ENCODE results near the gene PDZRN4. TPM values are rescaled to one million over a fixed set of nuclear protein-coding genes. Genes with fewer than 3 reads are reported as not detected.

PDZRN4 gene
- total and polyA plus RNA-seq, 2 experiments from 2014 or later, result 0.90 TPM; not detected in 1

DNA sequence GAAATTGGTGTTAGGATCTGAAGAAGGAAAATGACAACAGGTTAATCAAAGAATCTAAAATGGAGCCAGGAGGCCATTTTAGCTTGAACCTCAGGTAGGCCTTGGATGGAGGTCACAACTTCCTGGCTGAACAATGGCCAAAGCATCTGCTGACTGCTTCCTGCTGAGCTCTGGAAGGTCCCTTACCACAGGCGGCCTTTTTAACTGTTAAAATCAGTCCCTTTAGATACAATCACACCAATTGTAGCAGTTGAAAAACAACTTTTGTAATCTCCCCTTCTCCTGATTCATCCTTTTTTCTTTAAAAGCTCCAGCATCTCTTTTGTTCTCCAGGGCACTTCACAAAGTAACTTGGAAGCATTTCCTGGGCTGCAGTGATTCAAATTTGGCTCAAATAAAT, 388.8 kb downstream of the PDZRN4 start (continued):
- TF ChIP-seq, protein P1, sequence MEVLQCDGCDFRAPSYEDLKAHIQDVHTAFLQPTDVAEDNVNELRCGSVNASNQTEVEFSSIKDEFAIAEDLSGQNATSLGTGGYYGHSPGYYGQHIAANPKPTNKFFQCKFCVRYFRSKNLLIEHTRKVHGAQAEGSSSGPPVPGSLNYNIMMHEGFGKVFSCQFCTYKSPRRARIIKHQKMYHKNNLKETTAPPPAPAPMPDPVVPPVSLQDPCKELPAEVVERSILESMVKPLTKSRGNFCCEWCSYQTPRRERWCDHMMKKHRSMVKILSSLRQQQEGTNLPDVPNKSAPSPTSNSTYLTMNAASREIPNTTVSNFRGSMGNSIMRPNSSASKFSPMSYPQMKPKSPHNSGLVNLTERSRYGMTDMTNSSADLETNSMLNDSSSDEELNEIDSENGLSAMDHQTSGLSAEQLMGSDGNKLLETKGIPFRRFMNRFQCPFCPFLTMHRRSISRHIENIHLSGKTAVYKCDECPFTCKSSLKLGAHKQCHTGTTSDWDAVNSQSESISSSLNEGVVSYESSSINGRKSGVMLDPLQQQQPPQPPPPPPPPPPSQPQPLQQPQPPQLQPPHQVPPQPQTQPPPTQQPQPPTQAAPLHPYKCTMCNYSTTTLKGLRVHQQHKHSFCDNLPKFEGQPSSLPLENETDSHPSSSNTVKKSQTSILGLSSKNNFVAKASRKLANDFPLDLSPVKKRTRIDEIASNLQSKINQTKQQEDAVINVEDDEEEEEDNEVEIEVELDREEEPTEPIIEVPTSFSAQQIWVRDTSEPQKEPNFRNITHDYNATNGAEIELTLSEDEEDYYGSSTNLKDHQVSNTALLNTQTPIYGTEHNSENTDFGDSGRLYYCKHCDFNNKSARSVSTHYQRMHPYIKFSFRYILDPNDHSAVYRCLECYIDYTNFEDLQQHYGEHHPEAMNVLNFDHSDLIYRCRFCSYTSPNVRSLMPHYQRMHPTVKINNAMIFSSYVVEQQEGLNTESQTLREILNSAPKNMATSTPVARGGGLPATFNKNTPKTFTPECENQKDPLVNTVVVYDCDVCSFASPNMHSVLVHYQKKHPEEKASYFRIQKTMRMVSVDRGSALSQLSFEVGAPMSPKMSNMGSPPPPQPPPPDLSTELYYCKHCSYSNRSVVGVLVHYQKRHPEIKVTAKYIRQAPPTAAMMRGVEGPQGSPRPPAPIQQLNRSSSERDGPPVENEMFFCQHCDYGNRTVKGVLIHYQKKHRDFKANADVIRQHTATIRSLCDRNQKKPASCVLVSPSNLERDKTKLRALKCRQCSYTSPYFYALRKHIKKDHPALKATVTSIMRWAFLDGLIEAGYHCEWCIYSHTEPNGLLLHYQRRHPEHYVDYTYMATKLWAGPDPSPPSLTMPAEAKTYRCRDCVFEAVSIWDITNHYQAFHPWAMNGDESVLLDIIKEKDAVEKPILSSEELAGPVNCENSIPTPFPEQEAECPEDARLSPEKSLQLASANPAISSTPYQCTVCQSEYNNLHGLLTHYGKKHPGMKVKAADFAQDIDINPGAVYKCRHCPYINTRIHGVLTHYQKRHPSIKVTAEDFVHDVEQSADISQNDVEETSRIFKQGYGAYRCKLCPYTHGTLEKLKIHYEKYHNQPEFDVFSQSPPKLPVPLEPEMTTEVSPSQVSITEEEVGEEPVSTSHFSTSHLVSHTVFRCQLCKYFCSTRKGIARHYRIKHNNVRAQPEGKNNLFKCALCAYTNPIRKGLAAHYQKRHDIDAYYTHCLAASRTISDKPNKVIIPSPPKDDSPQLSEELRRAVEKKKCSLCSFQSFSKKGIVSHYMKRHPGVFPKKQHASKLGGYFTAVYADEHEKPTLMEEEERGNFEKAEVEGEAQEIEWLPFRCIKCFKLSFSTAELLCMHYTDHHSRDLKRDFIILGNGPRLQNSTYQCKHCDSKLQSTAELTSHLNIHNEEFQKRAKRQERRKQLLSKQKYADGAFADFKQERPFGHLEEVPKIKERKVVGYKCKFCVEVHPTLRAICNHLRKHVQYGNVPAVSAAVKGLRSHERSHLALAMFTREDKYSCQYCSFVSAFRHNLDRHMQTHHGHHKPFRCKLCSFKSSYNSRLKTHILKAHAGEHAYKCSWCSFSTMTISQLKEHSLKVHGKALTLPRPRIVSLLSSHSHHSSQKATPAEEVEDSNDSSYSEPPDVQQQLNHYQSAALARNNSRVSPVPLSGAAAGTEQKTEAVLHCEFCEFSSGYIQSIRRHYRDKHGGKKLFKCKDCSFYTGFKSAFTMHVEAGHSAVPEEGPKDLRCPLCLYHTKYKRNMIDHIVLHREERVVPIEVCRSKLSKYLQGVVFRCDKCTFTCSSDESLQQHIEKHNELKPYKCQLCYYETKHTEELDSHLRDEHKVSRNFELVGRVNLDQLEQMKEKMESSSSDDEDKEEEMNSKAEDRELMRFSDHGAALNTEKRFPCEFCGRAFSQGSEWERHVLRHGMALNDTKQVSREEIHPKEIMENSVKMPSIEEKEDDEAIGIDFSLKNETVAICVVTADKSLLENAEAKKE (CRISPR knock-in tag; IDR thresholded peaks at IDR 0.05), result peak; percentile 100
- no peak; the same call in 1 of the 2 replicates for TF ChIP-seq ETS1 (IDR thresholded peaks at IDR 0.05)
- 0 out of 2 replicates have a peak, but pooled peaks have one; percentile 21 for TF ChIP-seq ZNF331 (CRISPR knock-in tag; IDR thresholded peaks at IDR 0.05; ENCODE audit: low read depth)
- no peak for TF ChIP-seq EZH2 (IDR thresholded peaks at IDR 0.05; ENCODE audit: low read depth, unreplicated experiment)
- TF ChIP-seq EZH2phosphoT487 (IDR thresholded peaks at IDR 0.05; ENCODE audit: unreplicated experiment), result no peak
- TF ChIP-seq CREB1 (CRISPR knock-in tag; IDR thresholded peaks at IDR 0.05; ENCODE audit: low read depth), result peak; percentile 64; the same call in 1 of the 2 replicates

- Histone ChIP-seq H2AFZ (no peak overlapping the region; the same call in 1 of the 2 replicates), H3K36me3 (ENCODE audit: insufficient read depth) (no peaks in the 10 kb centered on the region), H3K4me1 (ENCODE audit: insufficient read depth) (peaks cover 30% of the 10 kb centered on the region), H4K20me1 (replicated peaks; ENCODE audit: insufficient read depth) (no peaks in the 10 kb centered on the region), H3K27me3 (ENCODE audit: insufficient read depth) (no peaks in the 10 kb centered on the region), H3K27ac (ENCODE audit: low read depth) (peak overlapping the region; percentile 70; the same call in 1 of the 2 replicates), H3K9me2 (ENCODE audit: insufficient read depth) (peaks cover 16% of the 10 kb centered on the region), H3F3A (replicated peaks; ENCODE audit: low read depth) (peaks cover 8% of the 10 kb centered on the region; the same call in 1 of the 2 replicates), H3K4me2 (no peak overlapping the region), H3K4me3 (no peak overlapping the region), H3K79me2 (replicated peaks; ENCODE audit: insufficient read depth) (no peaks in the 10 kb centered on the region)
- DNase-seq (ENCODE audit: low spot score) (no peak), ATAC-seq (no peak)
- H3K9me3 Mint-ChIP-seq, result no peaks in the 10 kb centered on the region; the same call in 1 of the 3 replicates
- peaks cover 4% of the 10 kb centered on the region; the same call in 1 of the 3 replicates for H3K36me3 Mint-ChIP-seq (ENCODE audit: low read depth)
- H3K27ac Mint-ChIP-seq, result peak overlapping the region; percentile 63; the same call in 1 of the 2 replicates
- no peak overlapping the region for H3K4me3 Mint-ChIP-seq
- peaks cover 2% of the 10 kb centered on the region for H3K27me3 Mint-ChIP-seq (ENCODE audit: insufficient read depth, low read depth, poor library complexity)
- peaks cover 33% of the 10 kb centered on the region for H3K4me1 Mint-ChIP-seq
- TF ChIP-seq ZNF331 (CRISPR knock-in tag; IDR thresholded peaks at IDR 0.05; ENCODE audit: low read depth) (no peak), EZH2phosphoT487 (IDR thresholded peaks at IDR 0.05; ENCODE audit: unreplicated experiment) (no peak), POLR2AphosphoS5 (IDR thresholded peaks at IDR 0.05; ENCODE audit: low read depth) (no peak), STAT1 (IDR thresholded peaks at IDR 0.05; ENCODE audit: unreplicated experiment) (no peak)
- TF ChIP-seq, protein P1 (CRISPR knock-in tag; IDR thresholded peaks at IDR 0.05), result no peak
Measured at GRCh38 chr12:41577995-41578394, 389.9 kb downstream of the PDZRN4 start.
